Endothelial cell (in vitro differentiated cells): Measurements from ENCODE around the gene DLX5. TPM values are rescaled to one million over a fixed set of nuclear protein-coding genes. Genes with fewer than 3 reads are reported as not detected.

Source experiments
- DNase-seq: peaks from one replicate; pipeline ENCODE4 v3.0.0; 2021; ENCODE audit warnings: low spot score
- H3K27ac Mint-ChIP-seq: one replicate; pipeline ENCODE4 v1.8.0; 2021; ENCODE audit warnings: mixed read lengths, inconsistent platforms; ENCODE audit not compliant: unreplicated experiment
- H3K27me3 Mint-ChIP-seq: one replicate; pipeline ENCODE4 v1.8.0; 2021; ENCODE audit warnings: mild to moderate bottlenecking, moderate library complexity, mixed read lengths, inconsistent platforms; ENCODE audit not compliant: unreplicated experiment
- H3K36me3 Mint-ChIP-seq: one replicate; pipeline ENCODE4 v1.8.0; 2021; ENCODE audit warnings: mild to moderate bottlenecking, low read depth, mixed read lengths, inconsistent platforms; ENCODE audit not compliant: unreplicated experiment
- H3K4me1 Mint-ChIP-seq: one replicate; pipeline ENCODE4 v1.8.0; 2021; ENCODE audit warnings: mild to moderate bottlenecking, mixed read lengths, inconsistent platforms; ENCODE audit not compliant: unreplicated experiment
- H3K4me3 Mint-ChIP-seq: one replicate; pipeline ENCODE4 v1.8.0; 2021; ENCODE audit warnings: mild to moderate bottlenecking, mixed read lengths, inconsistent platforms; ENCODE audit not compliant: unreplicated experiment
- H3K9me3 Mint-ChIP-seq: one replicate; pipeline ENCODE4 v1.8.0; 2021; ENCODE audit warnings: mixed read lengths, inconsistent platforms; ENCODE audit not compliant: unreplicated experiment
- CTCF ChIP-seq: fragments of 200-600 bp; sonication (generic); IDR thresholded peaks from one replicate; pipeline ENCODE4 v1.5.0; 2021; ENCODE audit warnings: antibody characterized with exemption; ENCODE audit not compliant: unreplicated experiment
- total RNA-seq: library from RNA; stranded (reverse); fragmentation: NEBNext Ultra II Directional; extraction: Animal tissue kit (Norgen Biotek cat#: 25700); gene quantifications from one replicate; pipeline ENCODE4 v1.2.1, GENCODE V29; 2021; ENCODE audit not compliant: unreplicated experiment

DLX5 gene
- total RNA-seq, 1 donor from 2014 or later = 0.18 TPM

DNA sequence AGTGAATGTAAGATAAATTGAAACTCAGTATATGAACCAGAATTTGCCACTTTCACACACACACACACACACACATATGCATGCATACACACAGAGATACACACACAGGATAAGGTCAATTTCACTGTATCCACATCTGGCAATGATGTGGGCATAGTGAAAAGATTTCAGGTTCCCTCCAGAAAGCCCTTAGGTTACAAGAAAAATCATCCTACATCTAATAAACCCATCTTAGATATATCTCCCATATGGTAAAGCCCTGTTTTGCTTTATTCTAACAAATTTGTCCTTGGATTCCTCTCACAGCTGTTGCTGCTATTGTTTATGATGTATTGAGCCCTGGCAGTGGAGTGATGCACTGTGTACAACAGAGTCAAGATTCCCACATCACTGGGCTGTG is 47.2 kb downstream of the DLX5 start:
- no peak for TF ChIP-seq CTCF
- Mint-ChIP-seq H3K4me1 (no peaks in the 10 kb centered on the region), H3K36me3 (no peaks in the 10 kb centered on the region), H3K4me3 (no peak overlapping the region), H3K9me3 (no peaks in the 10 kb centered on the region), H3K27ac (no peak overlapping the region), H3K27me3 (no peaks in the 10 kb centered on the region)
- DNase-seq = no peak

DNA sequence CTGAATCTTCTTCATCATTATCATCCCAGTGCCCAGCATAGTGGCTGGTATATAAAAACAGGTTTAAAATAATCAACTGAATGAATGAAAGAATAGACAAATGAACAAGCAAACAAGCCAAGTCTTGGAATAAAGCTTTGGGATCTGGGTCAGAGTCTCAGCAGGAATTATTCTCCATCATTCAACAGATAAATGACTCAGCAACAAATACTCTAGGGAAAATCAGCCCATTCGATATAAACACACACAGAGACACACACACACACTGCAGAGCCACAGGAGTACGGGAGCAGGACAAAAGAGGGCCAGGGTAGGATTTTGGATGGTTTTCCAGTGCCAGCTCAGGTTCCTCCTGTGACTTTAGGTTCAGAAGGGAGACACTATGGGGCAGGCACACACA is 48.5 kb downstream of the DLX5 start:
- Mint-ChIP-seq H3K27me3 (no peaks in the 10 kb centered on the region), H3K9me3 (no peaks in the 10 kb centered on the region), H3K36me3 (no peaks in the 10 kb centered on the region), H3K4me1 (no peaks in the 10 kb centered on the region), H3K4me3 (no peak overlapping the region), H3K27ac (no peak overlapping the region)
- TF ChIP-seq CTCF = no peak
- no peak for DNase-seq

DNA sequence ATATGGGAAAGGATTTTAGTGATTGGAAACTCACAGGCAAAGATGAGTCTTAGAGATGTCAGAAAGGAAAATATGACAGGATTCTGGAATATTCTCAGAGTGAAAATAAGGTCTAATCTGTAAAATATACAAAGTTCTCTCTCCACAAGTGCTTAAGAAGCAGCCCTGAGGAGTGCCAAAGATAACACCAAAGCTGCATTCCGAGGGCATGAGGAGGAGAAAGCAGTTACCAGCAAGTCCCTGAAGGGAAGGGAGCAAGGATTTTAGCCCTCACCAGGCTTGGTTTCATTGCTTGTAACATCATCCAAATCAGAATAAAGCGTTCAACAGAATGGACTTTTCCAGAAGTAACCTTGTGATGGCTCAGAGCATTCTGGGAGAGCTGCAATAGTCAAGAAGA is 50.6 kb downstream of the DLX5 start:
- H3K27ac Mint-ChIP-seq = no peak overlapping the region
- no peaks in the 10 kb centered on the region for H3K36me3 Mint-ChIP-seq
- no peak for DNase-seq
- no peaks in the 10 kb centered on the region for H3K27me3 Mint-ChIP-seq
- no peak overlapping the region for H3K4me3 Mint-ChIP-seq
- TF ChIP-seq CTCF = no peak
- no peaks in the 10 kb centered on the region for H3K4me1 Mint-ChIP-seq
- no peaks in the 10 kb centered on the region for H3K9me3 Mint-ChIP-seq

- no peaks in the 10 kb centered on the region for H3K27me3 Mint-ChIP-seq
These were observed 53.9 kb downstream of the DLX5 start for GRCh38 chr7:96970739-96971138.

More at GRCh38 chr7:96970739-96971138, 53.9 kb downstream of the DLX5 start:
- Mint-ChIP-seq H3K4me3 (no peak overlapping the region), H3K36me3 (no peaks in the 10 kb centered on the region), H3K27ac (no peak overlapping the region), H3K4me1 (no peaks in the 10 kb centered on the region), H3K9me3 (no peaks in the 10 kb centered on the region)
- DNase-seq = no peak
- no peak for TF ChIP-seq CTCF

Other genes with a start within 250 kb of the DLX5 start
- not detected for gene DLX6, start 19.3 kb downstream of the DLX5 start, total RNA-seq
- 6.7 TPM for gene SDHAF3, start 92.9 kb upstream of the DLX5 start, total RNA-seq